ENCODE data around the gene PLEKHG4B. TPM values are rescaled to one million over a fixed set of nuclear protein-coding genes. Genes with fewer than 3 reads are reported as not detected.

Gene PLEKHG4B
- total and polyA plus RNA-seq, 2 of the 4 experiments (the other 2 are of a cell fraction), result 1.1 TPM

DNA sequence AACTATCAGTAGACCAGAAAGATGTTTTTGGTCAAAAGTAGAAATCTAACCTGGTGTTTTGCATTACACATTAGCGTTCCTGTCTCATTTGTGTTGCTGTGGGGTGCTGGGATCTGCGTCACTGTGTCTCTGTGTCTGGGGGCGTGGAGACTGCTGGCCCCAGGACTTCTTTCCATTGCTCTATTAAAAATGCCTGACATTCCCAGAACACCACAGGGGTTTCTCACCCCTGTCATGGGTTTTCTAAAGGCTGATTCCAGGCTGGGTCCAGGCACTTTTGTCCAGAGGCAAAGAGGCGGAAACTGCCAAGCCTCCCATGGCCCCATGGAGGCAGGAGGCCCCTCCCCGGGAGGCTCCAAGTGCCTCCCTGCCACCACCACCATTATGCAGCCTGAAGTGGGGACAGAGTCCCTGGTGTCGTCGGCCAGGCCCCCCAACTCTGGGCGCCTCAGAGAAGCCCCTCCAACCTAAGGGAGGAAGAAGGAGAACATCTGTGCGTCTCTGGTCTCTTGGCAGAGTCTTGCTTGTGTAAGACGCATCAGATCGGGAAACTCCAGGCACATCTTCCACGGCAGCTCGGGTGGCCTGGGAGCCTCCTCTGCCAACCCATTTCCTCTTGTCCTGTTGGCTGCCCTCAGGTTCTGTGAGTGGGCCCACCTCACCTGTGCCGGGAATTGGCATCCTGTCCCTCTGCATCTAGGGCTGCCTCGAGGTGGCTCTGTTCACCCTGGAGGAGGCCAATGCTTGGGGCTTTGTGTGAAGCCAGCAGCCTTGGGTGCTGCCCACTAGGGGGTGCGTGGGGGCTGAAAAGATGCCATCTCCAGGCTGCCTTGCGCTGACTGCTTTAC, 13.8 kb upstream of the PLEKHG4B start:
- ChIA-PET POLR2A (ENCODE audit: unreplicated experiment) (no interaction called here), CTCF (no interaction called here)
- Histone ChIP-seq H3K4ac (ENCODE audit: low read depth, low read length) (no peak overlapping the region), H2BK15ac (ENCODE audit: low read depth, low read length) (no peak overlapping the region), H2AFZ (replicated peaks; ENCODE audit: low read length, poor library complexity) (no peak overlapping the region), H4K91ac (ENCODE audit: insufficient read depth, low read depth, low read length) (no peak overlapping the region), H3K9me3 (ENCODE audit: control insufficient read depth, insufficient read depth, low read length) (no peaks in the 10 kb centered on the region), H3K36me3 (ENCODE audit: control insufficient read depth, insufficient read depth, low read length) (no peaks in the 10 kb centered on the region), H3K9me1 (ENCODE audit: insufficient read depth, low read length) (no peaks in the 10 kb centered on the region; the same call in 1 of the 2 replicates), H3K9ac (ENCODE audit: low read depth, low read length) (no peak overlapping the region), H3K4me1 (ENCODE audit: control insufficient read depth, insufficient read depth, low read length) (peaks cover 6% of the 10 kb centered on the region; the same call in 1 of the 2 replicates), H3K23ac (ENCODE audit: low read depth, low read length) (no peak overlapping the region), H4K20me1 (ENCODE audit: insufficient read depth, low read length) (no peaks in the 10 kb centered on the region), H2BK120ac (ENCODE audit: low read depth, low read length) (no peak overlapping the region), H3K27ac (ENCODE audit: insufficient read depth, low read length) (no peak overlapping the region), H2BK20ac (ENCODE audit: low read depth, low read length) (no peak overlapping the region), H3K18ac (ENCODE audit: low read depth, low read length) (no peak overlapping the region), H3K56ac (ENCODE audit: extremely low read depth, insufficient read depth, low read length) (no peak overlapping the region), H3K4me2 (ENCODE audit: low read depth, low read length) (no peak overlapping the region), H3K14ac (replicated peaks; ENCODE audit: low read depth, low read length) (no peak overlapping the region), H3K27me3 (ENCODE audit: control insufficient read depth, insufficient read depth, low read length) (peaks cover 64% of the 10 kb centered on the region), H2AK9ac (replicated peaks; ENCODE audit: low read depth, low read length, poor library complexity) (no peak overlapping the region), H4K8ac (ENCODE audit: low read depth in 2 of 2, low read length in 2 of 2) (no peak overlapping the region), H3K79me1 (ENCODE audit: low read depth in 1 of 2, low read length in 2 of 2) (no peaks in the 10 kb centered on the region), H2AK5ac (ENCODE audit: low read depth, low read length) (no peak overlapping the region), H3K4me3 (ENCODE audit: insufficient read depth, low read depth, low read length) (no peak overlapping the region), H2BK5ac (ENCODE audit: low read depth, low read length, poor library complexity, severe bottlenecking) (no peak overlapping the region), H4K5ac (ENCODE audit: low read depth, low read length) (no peak overlapping the region)
- intact Hi-C loops (cut with micrococcal nuclease) (no loop called here), in situ Hi-C loops (cut with MboI; ENCODE audit: low sequenced_read_pairs) (no loop called here), dilution Hi-C loops (cut with HindIII; ENCODE audit: low sequenced_read_pairs, unreplicated experiment) (no loop called here)
- WGBS, 2 experiments (ENCODE audit: extremely low coverage in 2 of 2, insufficient read length in 1 of 2), result 59% methylated on average over 5 of the region's 17 CpGs; no CpG with 5 or more reads in 1 of the 2 experiments
- no TSS peak for BruUV-seq (replicated peaks)
- TF ChIP-seq RCOR1 (IDR thresholded peaks at IDR 0.05; ENCODE audit: insufficient replicate concordance, low read length) (no peak), MXI1 (IDR thresholded peaks at IDR 0.05; ENCODE audit: borderline replicate concordance, low read depth, low read length) (no peak), CHD1 (IDR thresholded peaks at IDR 0.05; ENCODE audit: low read depth, low read length) (no peak), RFX5 (IDR thresholded peaks at IDR 0.05; ENCODE audit: low read depth, low read length) (no peak), RAD21 (IDR thresholded peaks at IDR 0.05; ENCODE audit: low read length) (peak; percentile 51; the same call in 1 of the 2 replicates), NFE2L2 (IDR thresholded peaks at IDR 0.05; ENCODE audit: low read depth, low read length) (no peak), SMC3 (IDR thresholded peaks at IDR 0.05; ENCODE audit: low read depth, low read length) (peak; percentile 41), BHLHE40 (IDR thresholded peaks at IDR 0.05; ENCODE audit: low read depth, low read length) (no peak)
- TF ChIP-seq, protein P1, sequence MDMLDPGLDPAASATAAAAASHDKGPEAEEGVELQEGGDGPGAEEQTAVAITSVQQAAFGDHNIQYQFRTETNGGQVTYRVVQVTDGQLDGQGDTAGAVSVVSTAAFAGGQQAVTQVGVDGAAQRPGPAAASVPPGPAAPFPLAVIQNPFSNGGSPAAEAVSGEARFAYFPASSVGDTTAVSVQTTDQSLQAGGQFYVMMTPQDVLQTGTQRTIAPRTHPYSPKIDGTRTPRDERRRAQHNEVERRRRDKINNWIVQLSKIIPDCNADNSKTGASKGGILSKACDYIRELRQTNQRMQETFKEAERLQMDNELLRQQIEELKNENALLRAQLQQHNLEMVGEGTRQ (IDR thresholded peaks at IDR 0.05; ENCODE audit: low read depth, low read length), result no peak
- TF ChIP-seq, protein P2, sequence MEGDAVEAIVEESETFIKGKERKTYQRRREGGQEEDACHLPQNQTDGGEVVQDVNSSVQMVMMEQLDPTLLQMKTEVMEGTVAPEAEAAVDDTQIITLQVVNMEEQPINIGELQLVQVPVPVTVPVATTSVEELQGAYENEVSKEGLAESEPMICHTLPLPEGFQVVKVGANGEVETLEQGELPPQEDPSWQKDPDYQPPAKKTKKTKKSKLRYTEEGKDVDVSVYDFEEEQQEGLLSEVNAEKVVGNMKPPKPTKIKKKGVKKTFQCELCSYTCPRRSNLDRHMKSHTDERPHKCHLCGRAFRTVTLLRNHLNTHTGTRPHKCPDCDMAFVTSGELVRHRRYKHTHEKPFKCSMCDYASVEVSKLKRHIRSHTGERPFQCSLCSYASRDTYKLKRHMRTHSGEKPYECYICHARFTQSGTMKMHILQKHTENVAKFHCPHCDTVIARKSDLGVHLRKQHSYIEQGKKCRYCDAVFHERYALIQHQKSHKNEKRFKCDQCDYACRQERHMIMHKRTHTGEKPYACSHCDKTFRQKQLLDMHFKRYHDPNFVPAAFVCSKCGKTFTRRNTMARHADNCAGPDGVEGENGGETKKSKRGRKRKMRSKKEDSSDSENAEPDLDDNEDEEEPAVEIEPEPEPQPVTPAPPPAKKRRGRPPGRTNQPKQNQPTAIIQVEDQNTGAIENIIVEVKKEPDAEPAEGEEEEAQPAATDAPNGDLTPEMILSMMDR (conservative IDR thresholded peaks at IDR 0.05; ENCODE audit: low read depth, low read length), result peak; percentile 45
- peak; percentile 24 for DNase-seq
- ATAC-seq (ENCODE audit: low read depth), result peak; percentile 67

All from IMR-90 (cell line).